Kidney glomerular epithelial cell (primary cell): Measurements from ENCODE around the gene PLEKHN1.
"Not testable (repeated sequence)": the region's sequence is repeated elsewhere in the genome, so short reads cannot be mapped to it uniquely, and the experiment has no call there.

ENCODE experiments used
- DNase-seq: peaks from one replicate; lab custom pipeline; 2025; lab: John Stamatoyannopoulos, UW

The PLEKHN1 gene

DNA sequence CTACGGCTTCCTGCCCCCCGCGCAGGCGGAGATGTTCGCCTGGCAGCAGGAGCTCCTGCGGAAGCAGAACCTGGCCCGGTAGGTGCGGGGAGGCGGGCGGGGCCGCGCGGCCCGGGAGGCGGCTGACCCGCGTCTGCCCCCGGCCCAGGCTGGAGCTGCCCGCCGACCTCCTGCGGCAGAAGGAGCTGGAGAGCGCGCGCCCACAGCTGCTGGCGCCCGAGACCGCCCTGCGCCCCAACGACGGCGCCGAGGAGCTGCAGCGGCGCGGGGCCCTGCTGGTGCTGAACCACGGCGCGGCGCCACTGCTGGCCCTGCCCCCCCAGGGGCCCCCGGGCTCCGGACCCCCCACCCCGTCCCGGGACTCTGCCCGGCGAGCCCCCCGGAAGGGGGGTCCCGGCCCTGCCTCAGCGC is 23.9 kb upstream of the PLEKHN1 start:
- no peak for DNase-seq

DNA sequence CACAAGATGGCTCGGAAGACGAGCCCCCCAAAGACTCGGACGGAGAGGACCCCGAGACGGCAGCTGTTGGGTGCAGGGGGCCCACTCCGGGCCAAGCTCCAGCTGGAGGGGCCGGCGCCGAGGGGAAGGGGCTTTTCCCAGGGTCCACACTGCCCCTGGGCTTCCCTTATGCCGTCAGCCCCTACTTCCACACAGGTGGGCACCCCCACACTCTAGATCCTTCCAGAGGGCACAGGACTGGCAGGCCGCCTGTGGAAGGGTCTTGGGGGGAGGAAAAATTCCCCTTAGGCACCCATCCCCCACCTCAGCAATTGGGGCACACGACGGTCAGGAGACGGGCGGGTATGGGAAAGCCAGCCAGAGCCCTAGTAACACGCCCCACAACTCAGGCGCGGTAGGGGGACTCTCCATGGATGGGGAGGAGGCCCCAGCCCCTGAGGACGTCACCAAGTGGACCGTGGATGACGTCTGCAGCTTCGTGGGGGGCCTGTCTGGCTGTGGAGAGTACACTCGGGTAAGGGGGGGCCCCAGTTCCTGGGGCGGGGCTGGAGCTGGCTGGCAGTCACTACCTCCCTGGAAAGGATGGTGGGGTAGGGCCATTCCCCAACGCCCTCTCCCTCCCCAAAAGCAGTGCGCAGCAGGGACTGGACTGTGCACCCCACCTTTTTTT is 23.3 kb upstream of the PLEKHN1 start:
- no peak for DNase-seq

GRCh38 chr1:943545-944340 is 22.5 kb upstream of the PLEKHN1 start:
- DNase-seq = no peak

DNA sequence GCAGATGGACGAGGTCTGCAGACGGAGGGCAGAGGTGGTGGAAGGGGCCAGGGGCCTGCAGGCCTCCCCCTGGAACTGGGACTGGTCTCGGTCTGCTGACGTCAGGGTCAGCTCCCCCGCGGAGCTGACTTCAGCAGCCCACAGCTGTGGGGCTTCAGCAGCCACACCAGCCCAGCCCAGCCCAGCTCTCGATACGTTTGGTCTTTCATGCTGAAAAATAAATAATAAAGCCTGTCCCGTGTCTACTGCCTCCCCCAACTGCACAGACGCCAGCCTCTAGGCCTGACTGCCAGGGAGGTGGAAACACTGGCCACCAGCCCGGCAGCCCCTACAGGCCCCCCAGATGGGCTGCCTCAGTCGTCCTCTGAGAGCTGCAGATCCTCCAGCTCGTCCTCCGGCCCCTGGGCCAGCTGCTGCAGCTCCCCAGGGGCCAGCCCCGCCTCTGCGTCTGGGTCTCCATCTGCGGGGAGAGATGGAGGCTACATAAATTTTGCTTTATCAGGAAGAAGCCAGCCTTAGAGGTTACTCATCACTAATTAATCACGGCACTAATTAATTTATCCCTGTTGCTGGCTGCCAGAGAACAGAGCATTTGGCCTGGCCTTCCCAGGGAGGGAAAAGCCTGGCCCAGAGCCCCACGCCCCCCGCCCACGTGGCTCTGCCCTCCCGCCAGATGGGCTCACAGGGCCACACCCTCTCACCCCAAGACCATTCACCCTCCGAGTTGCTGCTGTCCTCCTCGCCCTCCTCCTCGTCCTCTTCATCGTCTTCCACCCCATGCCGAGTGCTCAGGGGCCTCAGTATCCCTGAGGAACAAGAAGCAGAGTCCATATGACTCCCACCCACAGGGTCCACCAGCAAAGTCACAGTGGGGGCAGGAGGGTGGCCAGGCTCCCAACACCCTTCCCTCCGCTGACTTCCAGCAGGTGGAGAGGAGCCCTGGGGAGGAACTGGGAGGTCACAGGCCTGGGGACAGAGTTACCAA is 21.6 kb upstream of the PLEKHN1 start:
- DNase-seq = peak; percentile 50

- DNase-seq = no peak
These were observed 20.4 kb upstream of the PLEKHN1 start for GRCh38 chr1:945688-946556.

DNA sequence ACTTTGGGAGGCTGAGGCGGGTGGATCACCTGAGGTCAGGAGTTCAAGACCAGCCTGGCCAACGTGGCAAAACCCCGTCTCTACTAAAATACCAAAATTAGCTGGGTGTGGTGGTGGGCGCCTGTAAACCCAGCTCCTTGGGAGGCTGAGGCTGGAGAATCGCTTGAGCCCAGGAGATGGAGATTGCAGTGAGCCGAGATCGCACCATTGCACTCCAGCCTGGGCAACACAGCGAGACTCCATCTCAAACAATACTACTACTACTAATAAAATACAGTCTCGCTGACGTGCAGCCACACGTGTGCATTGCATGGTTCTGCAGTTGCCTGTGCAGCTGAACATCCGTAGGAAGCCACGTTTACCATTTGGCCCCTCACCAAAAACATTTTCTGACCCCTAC is 19.5 kb upstream of the PLEKHN1 start:
- not testable (repeated sequence) for DNase-seq

DNA sequence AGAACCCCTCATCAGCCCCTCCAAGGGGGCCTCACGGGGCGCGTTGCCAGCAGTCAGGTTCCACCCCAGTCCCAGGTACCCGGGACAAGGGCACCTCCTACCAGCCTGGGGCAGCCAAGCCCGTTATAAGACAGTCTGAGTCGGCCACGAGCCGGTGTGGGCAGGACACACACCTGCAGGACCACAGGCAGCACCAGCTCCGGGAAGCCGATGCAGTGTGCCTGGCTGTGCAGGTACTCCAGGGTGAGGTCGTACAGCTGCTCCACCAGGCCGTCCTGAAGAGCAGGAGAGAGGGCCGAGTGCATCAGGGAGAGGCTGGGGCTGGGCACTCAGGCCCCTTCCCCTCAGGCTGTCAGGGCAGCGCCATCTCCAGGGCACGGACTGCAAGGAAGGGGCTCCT is 18.3 kb upstream of the PLEKHN1 start:
- DNase-seq = no peak

DNA sequence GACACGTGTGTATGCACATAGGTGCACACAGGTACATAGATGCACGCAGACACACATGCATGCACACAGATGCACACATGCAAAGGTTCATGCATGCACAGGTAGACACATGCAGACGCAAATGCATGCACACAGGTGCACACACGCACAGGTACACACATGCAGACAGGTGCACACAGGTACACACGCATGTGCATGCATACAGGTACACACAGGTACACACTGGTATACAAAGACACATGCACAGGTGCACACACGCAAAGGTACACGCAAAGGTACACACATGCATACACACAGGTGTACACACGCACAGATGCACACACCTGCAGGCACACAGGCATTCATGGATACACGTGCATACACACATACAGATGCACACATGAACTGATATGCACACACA is 16.0 kb upstream of the PLEKHN1 start:
- DNase-seq = no peak

DNA sequence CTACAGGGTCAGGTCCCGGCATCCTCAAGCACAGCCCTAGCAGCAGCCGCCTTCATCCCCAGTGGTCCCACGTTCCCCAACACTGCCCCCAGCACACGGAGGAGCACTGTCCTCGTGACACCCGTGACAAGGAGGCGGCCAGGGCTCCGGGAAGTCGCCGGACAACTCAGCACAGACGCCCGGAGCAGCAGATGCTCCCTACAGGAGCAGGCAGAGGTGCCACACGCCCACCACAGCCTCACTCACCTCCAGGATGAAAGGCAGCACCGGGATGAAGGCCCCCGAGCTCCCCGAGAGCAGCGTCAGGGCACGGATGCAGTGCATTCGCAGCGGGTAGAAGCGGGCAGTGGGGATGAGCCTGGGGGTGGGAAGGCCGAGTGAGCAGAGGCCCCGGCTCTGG is 15.4 kb upstream of the PLEKHN1 start:
- no peak for DNase-seq

- DNase-seq = no peak
These were observed 14.9 kb upstream of the PLEKHN1 start for GRCh38 chr1:951364-951763.

- DNase-seq = no peak
These were observed 14.1 kb upstream of the PLEKHN1 start for GRCh38 chr1:952201-952600.

DNA sequence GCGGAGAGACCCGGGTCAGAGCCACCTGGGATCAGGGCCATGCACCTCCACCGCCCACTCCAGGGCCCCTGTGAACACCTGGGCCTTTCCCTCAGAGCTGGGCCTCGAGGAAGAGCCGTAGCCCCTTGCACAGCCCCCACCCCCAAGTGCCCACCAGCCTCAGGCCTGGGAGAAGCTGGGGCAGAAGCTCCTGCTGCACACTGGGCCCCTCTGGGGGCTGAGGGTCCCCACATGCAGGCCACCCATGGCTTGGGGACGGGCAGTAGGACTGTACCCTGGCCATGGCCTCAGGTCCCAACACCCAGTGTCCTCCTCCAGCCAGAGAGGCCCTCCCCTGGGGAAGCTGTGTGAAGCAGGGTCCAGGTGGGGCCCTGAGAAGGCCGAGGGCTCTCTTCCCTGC is 13.7 kb upstream of the PLEKHN1 start:
- DNase-seq = no peak

GRCh38 chr1:953524-954320 is 12.6 kb upstream of the PLEKHN1 start:
- DNase-seq = no peak

DNA sequence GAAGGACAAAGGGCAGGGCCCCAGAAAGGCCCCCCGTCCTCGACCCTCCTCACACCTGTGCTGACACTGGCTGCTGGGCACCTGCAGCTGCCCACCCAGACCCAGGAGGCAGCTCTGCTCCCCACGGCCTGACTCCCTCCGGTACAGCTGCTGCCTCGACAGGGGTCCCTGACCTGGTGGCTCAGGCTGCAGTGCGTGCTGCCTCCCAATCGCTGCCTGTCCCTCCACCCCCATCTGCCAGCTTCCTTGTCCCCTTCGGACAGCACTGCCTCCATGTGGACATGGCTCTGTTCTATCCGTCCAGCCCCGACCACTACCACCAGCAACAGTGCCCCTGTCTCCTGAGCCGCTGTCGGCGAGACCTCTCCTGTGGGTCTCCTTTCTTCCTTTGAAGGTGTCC is 11.4 kb upstream of the PLEKHN1 start:
- no peak for DNase-seq

DNA sequence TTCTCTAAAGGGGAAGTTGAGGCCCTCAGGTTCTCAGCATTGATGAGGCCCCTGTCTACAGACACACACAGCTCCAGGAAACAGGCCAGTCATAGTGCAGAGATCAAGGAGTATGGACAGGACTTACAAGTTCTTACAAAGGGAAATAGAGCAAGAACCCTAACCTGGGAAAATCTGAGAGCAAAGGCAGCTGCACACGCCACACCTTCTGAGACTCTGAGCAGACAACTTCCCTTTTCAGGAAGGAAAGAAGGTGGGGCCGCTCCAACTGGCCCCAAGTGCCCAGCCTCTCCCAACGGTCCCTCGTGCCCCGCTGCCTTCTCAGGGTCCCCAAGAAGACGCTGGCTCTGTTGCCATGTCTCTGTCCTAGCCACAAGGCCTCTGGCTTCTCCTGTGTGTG is 10.8 kb upstream of the PLEKHN1 start:
- no peak for DNase-seq

DNA sequence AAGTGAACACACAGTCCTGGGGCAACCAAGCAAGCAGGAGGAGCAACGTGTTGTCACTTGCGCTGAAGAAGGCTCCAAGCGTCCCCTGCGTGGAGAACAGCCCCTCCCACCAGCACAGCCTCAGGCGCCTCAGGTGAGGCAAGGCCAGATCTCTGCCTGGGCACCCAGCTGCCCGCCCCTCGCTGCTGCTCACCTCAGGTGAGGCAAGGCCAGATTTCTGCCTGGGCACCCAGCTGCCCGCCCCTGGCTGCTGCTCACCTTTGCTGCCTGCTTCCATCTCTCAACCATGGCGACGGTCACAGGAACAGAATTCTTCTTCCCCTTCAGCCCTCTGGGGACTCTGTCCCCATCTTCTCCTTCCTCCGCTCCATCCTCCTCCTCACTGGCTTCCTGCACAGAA is 9.6 kb upstream of the PLEKHN1 start:
- no peak for DNase-seq

DNA sequence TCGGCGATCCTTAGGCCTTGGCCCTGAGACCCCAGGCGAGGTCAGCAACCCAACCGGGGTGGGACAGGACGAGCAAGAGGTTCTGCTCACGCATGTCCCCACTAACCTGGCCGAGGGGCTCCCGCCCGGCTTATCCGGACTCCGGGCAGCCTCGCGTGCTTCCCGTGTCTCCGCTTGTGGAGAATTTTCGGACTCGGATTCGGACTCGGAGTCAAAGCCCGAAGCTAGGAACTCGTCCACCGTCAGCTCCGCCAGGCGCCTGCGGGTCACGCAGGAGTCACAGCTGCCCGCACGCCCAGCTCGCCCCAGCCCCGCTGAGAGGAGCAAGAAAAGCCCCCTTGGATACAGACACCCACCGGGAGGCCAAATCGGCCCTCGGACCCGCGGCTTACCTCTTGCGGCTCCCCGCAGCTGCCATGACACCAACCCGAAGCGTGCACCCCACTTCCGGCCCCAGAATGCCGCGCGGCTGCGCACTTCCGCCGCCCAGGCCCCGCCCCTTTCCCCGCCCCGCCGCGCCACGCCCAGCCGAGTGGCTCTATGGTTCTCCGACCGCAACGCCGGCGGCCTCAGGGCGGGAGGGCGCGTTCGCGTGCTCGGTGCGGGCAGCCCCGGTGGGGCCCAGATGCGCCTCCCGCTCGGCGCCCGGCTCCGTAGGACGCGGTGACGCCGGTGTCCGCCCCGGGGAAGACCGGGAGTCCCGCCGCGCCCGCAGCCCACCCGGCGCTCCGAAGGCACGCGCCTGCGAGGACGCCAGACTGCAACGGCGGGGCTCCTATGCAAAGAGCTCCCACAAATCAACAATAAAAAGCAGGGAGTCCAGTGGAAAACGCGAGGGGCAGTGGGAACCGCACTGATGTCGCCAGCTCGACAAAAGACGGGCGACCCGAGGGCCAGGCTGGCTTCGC is 7.2 kb upstream of the PLEKHN1 start, which contains the start of gene NOC2L:
Gene NOC2L (minus strand): TSS at position 434 of the 908 bp plus-strand sequence. CDS start 16 bp downstream, at position 418.
- peak; percentile 72 for DNase-seq

GRCh38 chr1:959731-960362 is 6.4 kb upstream of the PLEKHN1 start:
- no peak for DNase-seq
